Right lung (tissue), 5 donors: ENCODE data around the gene COL2A1. TPM values are rescaled to one million over a fixed set of nuclear protein-coding genes. Genes with fewer than 3 reads are reported as not detected.
"Not testable (repeated sequence)": the region's sequence is repeated elsewhere in the genome, so short reads cannot be mapped to it uniquely, and the experiment has no call there.

ENCODE experiments used
- DNase-seq, 2 donors: peaks; one replicate each; pipeline ENCODE4 v3.0.0-alpha.2; 2013
- polyA plus RNA-seq, 5 donors: library from polyadenylated mRNA; unstranded; fragments of 120-200 nt; gene quantifications; one replicate each; pipeline versions ENCODE4 v1.2.1 to v1.2.3, GENCODE V29; 2013; ENCODE audit warnings: inconsistent platforms in 1 of 5, low replicate concordance in 1 of 5; ENCODE audit not compliant: insufficient read length in 5 of 5, insufficient read depth in 1 of 5

The COL2A1 gene
- polyA plus RNA-seq, 5 donors = 60.4 to 78.4 (median 67.3) TPM

GRCh38 chr12:47977772-47978597 is 26.3 kb downstream of the COL2A1 start:
- no peak for DNase-seq

- DNase-seq = no peak
Measured at GRCh38 chr12:47977046-47977771, 27.1 kb downstream of the COL2A1 start.

- no peak for DNase-seq
Measured at GRCh38 chr12:47975816-47976215, 28.5 kb downstream of the COL2A1 start.

- DNase-seq = no peak
Measured at GRCh38 chr12:47975036-47975620, 29.1 kb downstream of the COL2A1 start.

- DNase-seq = no peak
Measured at GRCh38 chr12:47973870-47974269, 30.4 kb downstream of the COL2A1 start.

- DNase-seq = no peak
Measured at GRCh38 chr12:47972895-47973294, 31.4 kb downstream of the COL2A1 start.

- no peak for DNase-seq
Measured at GRCh38 chr12:47970843-47971242, 33.4 kb downstream of the COL2A1 start.

- DNase-seq = no peak
Measured at GRCh38 chr12:47969845-47970244, 34.4 kb downstream of the COL2A1 start.

- DNase-seq = no peak
Measured at GRCh38 chr12:47967461-47968321, 36.6 kb downstream of the COL2A1 start.

- DNase-seq = no peak
Measured at GRCh38 chr12:47965581-47965980, 38.7 kb downstream of the COL2A1 start.

GRCh38 chr12:47964106-47964728 is 40.1 kb downstream of the COL2A1 start:
- DNase-seq = no peak

- DNase-seq = peak; percentile 95 to 96
Measured at GRCh38 chr12:47963340-47964040, 40.8 kb downstream of the COL2A1 start, which contains the start of gene TMEM106C. Gene TMEM106C, plus strand, starts transcription at chr12:47963596. Its CDS starts 641 bp downstream, at chr12:47964237.

GRCh38 chr12:47962198-47962597 is 42.1 kb downstream of the COL2A1 start:
- DNase-seq = no peak

GRCh38 chr12:47957671-47958070 is 46.6 kb downstream of the COL2A1 start:
- not testable (repeated sequence) for DNase-seq

GRCh38 chr12:47955059-47955458 is 49.2 kb downstream of the COL2A1 start:
- DNase-seq = peak; percentile 53 to 58

GRCh38 chr12:47954467-47955045 is 49.7 kb downstream of the COL2A1 start:
- DNase-seq = no peak

- no peak for DNase-seq
Measured at GRCh38 chr12:47954058-47954457, 50.2 kb downstream of the COL2A1 start.

GRCh38 chr12:47950856-47951468 is 53.3 kb downstream of the COL2A1 start:
- no peak for DNase-seq
